NCI-H2196 (cell line): ENCODE results near the gene RC3H1.
"Not testable (repeated sequence)": the region's sequence is repeated elsewhere in the genome, so short reads cannot be mapped to it uniquely, and the experiment has no call there.

Experiments used
- DNase-seq: peaks from one replicate; lab custom pipeline; 2025; ENCODE audit not compliant: unreplicated experiment; lab: John Stamatoyannopoulos, UW

RC3H1 gene, protein sequence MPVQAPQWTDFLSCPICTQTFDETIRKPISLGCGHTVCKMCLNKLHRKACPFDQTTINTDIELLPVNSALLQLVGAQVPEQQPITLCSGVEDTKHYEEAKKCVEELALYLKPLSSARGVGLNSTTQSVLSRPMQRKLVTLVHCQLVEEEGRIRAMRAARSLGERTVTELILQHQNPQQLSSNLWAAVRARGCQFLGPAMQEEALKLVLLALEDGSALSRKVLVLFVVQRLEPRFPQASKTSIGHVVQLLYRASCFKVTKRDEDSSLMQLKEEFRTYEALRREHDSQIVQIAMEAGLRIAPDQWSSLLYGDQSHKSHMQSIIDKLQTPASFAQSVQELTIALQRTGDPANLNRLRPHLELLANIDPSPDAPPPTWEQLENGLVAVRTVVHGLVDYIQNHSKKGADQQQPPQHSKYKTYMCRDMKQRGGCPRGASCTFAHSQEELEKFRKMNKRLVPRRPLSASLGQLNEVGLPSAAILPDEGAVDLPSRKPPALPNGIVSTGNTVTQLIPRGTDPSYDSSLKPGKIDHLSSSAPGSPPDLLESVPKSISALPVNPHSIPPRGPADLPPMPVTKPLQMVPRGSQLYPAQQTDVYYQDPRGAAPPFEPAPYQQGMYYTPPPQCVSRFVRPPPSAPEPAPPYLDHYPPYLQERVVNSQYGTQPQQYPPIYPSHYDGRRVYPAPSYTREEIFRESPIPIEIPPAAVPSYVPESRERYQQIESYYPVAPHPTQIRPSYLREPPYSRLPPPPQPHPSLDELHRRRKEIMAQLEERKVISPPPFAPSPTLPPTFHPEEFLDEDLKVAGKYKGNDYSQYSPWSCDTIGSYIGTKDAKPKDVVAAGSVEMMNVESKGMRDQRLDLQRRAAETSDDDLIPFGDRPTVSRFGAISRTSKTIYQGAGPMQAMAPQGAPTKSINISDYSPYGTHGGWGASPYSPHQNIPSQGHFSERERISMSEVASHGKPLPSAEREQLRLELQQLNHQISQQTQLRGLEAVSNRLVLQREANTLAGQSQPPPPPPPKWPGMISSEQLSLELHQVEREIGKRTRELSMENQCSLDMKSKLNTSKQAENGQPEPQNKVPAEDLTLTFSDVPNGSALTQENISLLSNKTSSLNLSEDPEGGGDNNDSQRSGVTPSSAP

DNA sequence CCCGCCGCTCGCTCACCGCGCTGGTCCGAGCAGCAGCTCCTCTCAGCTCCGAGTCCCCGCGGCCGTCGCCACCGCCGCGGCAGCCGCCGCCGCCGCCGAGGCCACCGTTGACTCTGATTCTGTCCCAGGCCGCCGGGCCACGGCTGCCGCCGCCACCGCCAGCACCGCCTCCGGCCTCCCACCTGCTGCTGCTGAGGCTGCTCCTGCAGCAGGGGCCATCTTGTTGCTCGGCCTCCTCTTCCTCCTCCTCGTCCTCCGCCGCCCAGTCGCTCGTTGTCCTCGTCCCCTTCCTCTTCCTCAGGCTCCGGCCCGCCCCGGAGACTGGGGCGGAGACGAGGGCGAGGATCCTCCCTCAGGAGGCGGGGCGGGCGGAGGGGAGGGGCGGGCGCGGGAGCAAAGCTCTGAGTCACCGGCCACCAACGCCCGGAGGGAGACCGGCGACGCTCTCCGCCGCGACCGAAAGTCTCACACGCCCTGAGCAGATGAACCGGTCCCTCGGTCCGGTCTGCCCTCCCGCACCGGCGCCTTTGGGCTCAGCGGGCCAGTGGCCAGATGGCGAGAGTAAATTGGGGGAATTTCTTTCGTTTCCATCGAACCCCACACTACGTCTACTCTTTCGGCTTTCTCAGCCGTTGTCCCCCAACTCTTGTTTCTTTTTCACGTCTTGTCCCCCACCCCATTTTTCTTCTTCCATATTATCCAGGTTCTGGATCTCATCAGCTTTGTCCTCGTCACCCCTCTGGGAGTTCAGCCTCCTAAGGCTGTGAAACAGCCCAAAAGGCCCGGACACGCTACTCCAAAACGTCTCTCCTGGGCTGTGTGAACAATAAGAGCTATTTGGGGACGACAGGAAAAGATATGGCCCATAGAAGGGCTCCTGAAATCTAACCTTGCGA, at the start of gene RC3H1:
Gene RC3H1, minus strand, starts transcription at position 278 of the 896 bp plus-strand sequence. CDS start 29,372 bp downstream, outside the sequence.
- peak; percentile 84 for DNase-seq

DNA sequence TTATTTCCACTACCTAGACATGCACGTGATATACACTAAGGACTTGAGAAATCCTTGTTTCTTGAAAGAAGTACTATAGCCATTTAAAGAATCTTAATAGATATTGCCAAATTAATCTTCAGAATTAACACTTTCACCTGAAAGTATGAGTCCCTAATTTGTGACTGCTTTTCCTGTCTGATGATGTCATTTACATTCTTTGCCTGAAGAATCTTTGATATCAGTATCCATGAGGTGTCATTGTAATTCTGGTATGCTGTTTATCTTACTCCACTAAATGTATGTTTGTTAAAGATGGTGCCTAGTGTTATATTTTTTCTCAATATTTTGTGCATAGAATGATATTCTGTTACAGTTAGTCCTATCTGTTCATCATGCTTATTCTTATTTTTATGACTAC, 48.5 kb upstream of the RC3H1 start:
- no peak for DNase-seq

DNA sequence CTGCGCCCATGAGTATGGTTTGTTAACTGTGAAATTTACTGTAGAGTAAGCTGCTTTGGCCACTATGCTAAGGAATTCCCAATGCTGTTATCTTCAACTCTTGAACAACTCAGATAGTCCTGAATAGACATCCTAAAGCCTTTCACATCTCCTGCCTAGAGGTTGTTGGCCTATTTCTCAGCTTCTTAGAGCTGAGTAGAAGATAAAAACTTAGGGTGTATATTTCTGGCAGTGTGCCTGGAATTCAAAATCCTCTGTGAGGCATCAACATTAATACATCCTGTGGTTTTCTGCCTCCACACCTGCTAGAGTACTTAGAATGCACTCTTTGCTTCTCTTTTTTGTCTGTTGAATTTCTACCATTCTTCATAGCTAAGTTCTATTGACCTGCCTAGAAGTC, 45.8 kb upstream of the RC3H1 start:
- no peak for DNase-seq

DNA sequence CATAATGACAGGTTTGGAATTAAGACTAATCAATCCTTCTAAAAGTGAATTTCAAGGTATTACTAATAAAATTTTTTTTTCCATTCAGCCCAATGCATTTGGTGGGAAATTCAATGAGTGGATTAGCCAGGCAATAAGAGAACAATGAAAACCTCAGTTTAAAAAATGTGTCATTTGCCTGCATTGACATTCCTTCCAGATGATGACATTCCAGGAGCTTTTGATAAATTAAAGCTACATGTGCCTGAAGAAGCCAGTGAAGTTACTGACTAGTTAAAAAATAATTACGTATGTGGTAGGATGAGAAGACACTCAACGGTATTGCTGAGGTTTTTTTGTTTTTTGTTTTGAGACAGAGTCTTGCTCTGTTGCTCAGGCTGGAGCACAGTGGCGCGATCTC, 37.9 kb upstream of the RC3H1 start:
- no peak for DNase-seq

DNA sequence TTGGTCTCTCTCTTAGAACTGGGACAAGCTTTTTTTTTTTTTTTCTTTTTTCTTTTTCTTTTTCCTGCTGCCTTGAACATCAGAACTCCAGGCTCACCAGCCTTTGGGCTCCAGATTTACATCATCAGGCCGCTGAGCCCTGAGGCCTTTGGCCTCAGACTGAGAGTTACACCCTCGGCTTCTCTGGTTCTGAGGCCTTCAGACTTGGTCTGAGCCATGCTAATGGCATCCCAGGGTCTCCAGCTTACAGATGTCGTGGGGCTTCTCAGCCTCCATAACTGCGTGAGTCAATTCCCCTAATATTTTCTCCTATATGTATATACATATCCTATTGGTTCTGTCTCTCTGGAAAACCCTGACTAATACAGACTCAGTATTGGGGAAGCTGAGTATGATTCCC, 36.5 kb upstream of the RC3H1 start:
- DNase-seq: no peak

DNA sequence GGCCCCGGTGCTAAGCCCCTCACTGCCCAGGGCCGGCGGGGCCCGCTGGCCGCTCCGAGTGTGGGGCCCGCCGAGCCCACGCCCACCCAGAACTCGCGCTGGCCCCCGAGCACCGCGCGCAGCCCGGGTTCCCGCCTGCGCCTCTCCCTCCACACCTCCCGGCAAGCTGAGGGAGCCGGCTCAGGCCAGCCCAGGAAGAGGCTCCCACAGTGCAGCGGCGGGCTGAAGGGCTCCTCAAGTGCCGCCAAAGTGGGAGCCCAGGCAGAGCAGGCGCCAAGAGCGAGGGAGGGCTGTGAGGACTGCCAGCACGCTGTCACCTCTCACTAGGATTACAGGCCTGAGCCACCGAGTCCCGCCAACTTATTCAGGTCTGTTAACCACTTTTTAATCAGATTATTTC, 34.5 kb upstream of the RC3H1 start:
- DNase-seq: not testable (repeated sequence)

DNA sequence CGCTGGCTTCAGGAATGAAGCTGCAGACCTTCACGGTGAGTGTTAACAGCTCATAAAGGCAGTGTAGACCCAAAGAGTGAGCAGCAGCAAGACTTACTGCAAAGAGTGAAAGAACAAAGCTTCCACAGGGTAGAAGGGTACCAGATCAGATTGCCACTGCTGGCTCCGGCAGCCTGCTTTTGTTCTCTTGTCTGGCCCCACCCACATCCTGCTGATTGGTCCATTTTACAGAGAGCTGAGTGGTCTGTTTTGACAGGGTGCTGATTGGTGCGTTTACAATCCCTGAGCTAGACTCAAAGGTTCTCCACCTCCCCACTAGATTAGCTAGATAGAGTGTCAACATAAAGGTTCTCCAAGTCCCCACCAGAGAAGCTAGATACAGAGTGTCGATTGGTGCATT, 33.6 kb upstream of the RC3H1 start:
- not testable (repeated sequence) for DNase-seq

DNA sequence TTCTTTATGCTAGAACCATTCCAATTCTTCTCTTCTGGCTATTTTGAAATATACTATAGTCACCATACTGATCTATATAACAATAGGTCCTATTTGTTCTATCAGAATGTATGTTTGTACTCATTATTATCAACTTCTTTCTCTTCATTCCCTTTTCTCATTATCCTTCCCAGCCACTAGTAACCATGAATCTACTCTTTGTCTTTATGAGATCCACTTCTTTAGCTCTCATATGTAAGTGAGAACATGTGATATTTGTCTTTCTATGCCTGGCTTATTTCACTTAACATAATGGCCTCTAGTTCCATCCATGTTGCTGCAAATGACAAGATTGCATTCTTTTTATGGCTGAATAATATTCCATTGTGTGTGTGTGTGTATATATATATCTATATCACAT, 31.7 kb upstream of the RC3H1 start:
- DNase-seq: no peak

DNA sequence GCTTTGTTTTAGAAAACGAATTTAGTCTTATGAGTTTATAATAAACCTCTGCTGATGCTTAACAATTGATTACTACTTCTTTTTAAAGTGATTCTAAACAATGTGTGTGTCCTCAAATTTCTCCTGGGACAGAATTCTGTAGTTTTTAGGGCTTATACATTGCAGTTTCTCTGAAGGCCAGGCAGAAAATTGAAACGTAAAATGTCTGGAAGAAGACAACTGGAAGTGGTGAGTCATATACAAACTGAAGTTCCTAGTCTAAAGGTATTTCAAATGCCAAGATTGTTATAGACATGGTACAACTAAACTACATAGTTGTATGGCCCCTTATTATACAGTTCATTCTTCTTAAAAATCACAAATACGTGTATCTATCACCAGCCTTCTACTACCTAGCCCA, 30.5 kb upstream of the RC3H1 start:
- DNase-seq: no peak

DNA sequence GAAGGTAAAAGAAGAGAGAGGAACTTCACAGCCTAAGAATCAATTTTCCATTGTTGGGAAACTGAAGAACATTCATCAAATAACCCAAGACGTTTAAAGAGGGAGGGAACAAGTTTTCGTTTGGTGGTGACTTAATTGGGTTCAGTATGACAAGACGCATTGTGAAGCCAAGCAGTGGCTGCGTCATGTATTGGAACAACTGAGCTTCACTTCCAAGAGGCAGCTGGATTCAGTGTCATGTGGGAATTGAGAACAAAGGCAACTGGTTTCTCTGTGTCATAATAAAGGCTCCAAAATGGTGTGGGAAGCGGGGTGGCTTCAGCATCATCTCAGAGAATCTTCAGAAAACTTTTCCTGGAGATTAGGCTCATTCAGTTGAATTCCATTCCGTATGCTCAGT, 29.8 kb upstream of the RC3H1 start:
- DNase-seq: no peak

DNA sequence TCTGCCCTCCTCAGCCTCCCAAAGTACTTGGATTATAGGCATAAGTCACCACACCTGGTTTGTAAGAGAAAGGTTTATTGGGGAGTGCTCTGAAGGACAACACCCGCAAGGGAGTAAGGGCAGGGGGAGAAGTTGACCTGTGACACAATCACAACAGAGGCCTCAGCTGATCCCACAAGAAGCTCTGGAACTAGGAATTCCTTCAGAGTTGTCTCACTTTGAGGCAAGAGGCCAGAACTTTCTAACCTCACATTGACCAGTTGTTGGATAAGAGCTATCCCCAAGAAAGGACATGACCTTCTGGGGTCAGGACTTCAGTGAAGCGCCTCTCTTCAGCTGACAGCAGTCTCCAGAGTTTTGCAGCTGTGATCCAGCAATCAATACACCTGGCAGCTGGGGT, 27.4 kb upstream of the RC3H1 start:
- DNase-seq: no peak

DNA sequence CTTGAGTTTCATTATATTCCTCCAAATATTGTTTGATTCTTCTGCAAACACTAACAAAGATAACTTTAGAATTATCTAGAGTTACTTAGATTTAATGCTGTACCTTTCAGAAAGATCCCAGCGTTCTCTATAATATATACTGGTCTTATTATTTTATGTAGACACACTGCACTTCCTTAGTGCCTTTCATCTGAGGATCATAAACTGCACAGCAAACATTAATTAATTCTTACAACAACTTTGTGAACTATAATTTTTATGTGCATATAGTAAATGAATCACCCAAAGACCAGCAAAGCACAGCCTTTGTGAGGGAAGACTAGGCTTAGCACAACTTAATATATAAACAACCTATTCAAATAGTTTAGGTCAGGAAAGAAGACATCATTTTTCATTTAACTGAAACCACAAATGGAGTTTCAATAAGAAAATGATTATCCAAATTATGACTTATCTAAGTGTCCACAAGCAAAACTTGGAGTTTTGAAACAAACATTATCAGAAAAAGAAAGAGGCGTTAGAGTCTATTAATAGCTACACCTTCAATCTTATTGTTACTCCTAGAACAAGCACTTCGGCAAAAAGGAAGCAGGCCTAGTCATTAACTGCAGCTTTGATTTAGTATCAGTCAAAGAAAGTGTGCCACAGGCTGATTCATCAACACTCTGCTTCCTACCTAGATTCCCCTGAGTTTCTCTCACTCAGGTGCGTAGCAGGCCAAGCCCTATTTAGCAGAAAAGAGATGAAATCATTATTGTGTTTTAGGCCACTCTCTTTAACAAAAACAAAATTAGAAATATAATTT, 22.5 kb upstream of the RC3H1 start:
- DNase-seq: no peak

DNA sequence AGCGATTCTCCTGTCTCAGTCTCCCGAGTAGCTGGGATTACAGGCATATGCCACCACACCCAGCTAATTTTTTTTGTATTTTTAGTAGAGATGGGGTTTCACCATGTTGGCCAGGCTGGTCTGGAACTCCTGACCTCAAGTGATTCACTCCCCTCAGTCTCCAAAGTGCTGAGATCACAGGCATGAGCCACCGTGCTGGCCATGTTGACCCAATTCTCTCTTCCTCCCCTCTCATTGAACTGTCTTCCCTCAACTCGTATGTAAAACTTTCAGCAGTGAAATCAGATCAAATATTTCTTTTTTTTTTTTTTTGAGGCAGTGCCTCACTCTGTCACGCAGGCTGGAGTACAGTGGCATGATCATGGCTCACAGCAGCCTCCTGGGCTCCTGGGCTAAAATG, 20.4 kb upstream of the RC3H1 start:
- DNase-seq: not testable (repeated sequence)

DNA sequence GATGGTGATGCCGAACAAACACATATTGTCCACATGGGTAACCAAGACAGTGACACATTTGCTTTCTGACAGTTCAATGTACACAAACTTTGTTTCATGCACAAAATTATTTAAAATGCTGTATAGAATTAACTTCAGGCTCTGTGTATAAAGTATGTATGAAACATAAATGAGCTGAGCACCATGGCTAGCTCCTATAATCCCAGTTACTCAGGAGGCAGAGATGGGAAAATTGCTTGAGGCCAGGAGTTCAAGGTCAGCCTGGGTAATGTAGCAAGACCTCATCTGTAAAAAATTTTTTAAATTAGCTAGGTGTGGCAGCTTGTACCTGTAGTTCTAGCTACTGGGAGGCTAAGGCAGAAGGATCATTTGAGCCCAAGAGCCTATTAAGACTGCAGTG, 19.2 kb upstream of the RC3H1 start:
- DNase-seq: no peak

DNA sequence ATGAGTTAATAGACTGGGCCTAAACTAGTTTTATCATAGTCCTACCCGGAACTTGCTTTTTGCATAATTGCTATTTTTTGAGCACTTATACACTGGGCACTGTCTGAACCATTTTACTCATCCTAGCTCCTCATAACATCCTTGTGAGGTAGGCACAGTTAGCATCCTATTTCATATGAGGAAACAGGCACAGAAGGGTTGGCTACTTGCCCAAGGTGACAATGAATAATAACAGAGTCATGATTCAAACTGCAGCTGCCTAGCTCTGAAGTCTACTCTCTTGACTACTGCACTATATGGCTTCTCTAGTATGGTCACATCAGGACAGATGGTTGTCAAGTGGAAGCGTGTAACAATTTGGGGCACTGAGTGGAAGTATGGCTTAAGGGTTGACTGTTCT, 18.2 kb upstream of the RC3H1 start:
- DNase-seq: peak; percentile 88

DNA sequence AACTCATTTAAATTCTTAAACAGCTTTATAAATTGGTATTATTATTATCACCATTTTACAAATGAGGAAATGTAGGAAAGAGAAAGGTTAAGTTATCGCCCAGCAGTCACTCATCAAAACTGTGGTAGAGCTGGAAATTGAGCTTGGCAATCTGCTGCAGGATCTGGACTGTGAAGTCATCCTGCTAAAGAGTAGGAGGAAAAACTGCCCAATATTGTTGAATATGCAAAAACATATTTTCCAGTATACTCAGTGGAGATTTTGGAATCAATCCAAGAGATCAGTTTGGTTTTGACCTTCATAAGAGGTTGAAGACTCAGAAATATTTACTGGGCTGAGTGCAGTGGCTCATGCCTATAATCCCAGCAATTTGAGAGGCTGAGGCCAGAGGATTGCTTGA, 16.9 kb upstream of the RC3H1 start:
- DNase-seq: no peak

DNA sequence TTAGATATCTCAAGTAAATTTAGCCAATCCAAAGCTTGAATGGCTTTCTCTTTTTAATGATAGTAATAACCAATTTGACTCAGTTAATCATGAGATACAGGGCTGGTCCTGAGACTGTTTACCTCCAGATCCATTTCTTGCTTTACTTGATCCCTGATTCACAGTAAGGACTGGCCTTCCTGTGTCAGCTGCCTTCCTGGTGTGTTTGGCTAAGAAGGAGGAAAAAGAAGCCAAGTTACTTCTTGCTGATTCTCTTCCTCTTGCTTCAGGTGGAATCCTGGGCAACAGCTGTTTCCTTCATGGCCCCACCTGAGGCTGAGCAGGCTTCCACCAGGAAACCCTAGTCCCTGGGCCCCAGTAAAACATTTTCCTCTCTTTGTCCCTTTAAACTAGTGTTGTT, 14.6 kb upstream of the RC3H1 start:
- no peak for DNase-seq

DNA sequence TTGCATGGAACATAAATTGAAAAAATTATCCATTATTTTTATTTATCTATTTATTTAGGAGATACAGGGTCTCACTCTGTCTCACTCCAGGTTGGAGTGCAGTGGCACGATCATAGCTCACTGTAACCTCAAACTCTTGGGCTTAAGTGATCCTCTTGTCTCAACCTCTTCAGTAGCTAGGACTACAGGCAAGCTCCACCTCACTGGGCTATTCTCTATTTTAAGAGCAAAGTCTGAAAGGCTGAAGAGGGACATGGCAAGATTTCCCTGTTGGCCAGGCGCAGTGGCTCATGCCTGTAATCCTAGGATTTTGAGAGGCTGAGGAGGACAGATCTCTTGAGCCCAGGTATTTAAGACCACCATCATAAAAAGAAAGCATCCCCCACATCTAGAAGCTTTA, 14.0 kb upstream of the RC3H1 start:
- DNase-seq: no peak

DNA sequence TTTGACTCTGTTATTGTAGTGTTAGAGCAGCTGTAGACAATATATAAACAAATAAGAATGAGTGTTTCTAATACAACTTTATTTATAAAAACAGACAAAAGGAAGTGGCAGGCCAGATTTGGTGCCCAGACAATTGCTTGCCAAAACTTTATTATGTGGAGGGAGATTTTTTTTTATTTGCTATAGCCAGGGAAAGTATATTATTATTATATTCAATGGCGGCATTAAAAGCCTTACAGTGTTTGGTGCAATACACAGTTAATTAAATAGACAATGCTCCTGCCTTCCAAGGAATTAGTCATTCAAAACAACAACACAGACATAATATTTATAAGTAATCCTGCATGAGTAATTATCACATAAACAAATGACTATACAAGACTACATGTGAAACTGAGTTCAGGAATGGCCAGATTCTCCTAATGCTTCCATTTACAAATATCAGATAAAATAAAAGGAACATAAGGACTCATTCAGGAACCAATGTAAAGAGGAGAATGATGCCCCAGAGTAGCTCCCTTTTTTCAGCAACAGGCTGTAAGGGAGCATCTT, 10.6 kb upstream of the RC3H1 start:
- no peak for DNase-seq

DNA sequence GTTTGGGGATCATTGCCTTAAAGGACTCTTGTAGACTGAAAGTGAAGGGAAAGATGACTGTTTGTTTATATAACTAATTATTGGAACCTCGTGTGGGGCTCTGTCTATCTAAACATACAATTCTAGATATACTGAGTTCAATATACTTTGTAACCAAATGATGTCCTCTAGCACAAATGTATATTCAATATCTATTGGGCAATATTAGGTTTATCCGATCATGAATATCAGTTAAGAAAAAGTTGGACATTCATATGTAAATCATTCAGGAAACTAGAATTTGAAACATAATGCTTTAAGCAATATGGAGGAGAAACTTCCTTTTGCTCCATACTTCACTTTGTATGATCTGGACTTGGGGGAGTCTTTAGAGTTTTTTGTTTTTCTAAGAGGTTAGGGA, 8.9 kb upstream of the RC3H1 start:
- DNase-seq: no peak
